Pulmonary artery endothelial cell (primary cell): ENCODE results near the gene NUDT19. TPM values are rescaled to one million over a fixed set of nuclear protein-coding genes. Genes with fewer than 3 reads are reported as not detected.

Source experiments
- total RNA-seq: library from RNA; depleted of rRNA; stranded (reverse); fragments of >200 nt; gene quantifications from 2 replicates; pipeline ENCODE4 v1.2.3, GENCODE V29; 2014

The NUDT19 gene
- total RNA-seq, 1 donor from 2014 or later = 9.8 TPM

Other genes with a start within 250 kb of the NUDT19 start
- 147 and 155 TPM in 2 replicates for gene PDCD5, start 110.6 kb upstream of the NUDT19 start, total RNA-seq
- 39.1 and 54.4 TPM in 2 replicates for gene ANKRD27, start 16.6 kb upstream of the NUDT19 start, total RNA-seq
- 0.26 and 0.42 TPM in 2 replicates for gene RGS9BP, start 16.0 kb upstream of the NUDT19 start, total RNA-seq
- 0.07 and 0.40 TPM in 2 replicates for gene TDRD12, start 27.9 kb downstream of the NUDT19 start, total RNA-seq
- gene SLC7A9, start 177.9 kb downstream of the NUDT19 start, total RNA-seq = not detected in 2 replicates